Inferior parietal cortex (tissue), 1 donor: Measurements from ENCODE around the gene NTF3.
A peak's percentile ranks its signal among the peaks of the same experiment; 100 is the strongest.

Experiments used
- DNase-seq: peaks from one replicate; pipeline ENCODE4 v3.0.0-alpha.2; 2016; ENCODE audit errors: extremely low spot score

NTF3 gene

DNA sequence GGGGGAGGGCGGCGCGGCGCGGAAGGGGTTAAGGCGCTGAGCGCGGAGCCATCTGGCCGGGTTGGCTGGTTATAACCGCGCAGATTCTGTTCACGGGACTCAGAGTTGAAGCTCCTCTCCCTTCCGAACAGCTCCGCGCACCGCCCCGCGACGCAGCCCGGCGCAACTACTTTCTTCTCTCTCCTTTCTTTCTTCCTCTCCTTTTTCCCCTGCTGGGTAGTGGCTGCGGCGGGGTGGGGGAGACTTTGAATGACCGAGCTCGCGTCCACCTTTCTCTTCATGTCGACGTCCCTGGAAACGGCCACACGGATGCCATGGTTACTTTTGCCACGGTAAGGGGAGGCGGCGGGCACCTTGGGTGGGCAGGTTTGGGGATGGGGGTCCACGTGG, at the start of gene NTF3:
Gene NTF3 (plus strand): TSS at position 98 of the 390 bp plus-strand sequence. CDS start 217 bp downstream, at position 315.
- DNase-seq, result no peak

GRCh38 chr12:5384015-5384414, 47.9 kb upstream of the NTF3 start:
- no peak for DNase-seq

- no peak for DNase-seq
Observed at GRCh38 chr12:5388581-5389535, 43.0 kb upstream of the NTF3 start.

DNA sequence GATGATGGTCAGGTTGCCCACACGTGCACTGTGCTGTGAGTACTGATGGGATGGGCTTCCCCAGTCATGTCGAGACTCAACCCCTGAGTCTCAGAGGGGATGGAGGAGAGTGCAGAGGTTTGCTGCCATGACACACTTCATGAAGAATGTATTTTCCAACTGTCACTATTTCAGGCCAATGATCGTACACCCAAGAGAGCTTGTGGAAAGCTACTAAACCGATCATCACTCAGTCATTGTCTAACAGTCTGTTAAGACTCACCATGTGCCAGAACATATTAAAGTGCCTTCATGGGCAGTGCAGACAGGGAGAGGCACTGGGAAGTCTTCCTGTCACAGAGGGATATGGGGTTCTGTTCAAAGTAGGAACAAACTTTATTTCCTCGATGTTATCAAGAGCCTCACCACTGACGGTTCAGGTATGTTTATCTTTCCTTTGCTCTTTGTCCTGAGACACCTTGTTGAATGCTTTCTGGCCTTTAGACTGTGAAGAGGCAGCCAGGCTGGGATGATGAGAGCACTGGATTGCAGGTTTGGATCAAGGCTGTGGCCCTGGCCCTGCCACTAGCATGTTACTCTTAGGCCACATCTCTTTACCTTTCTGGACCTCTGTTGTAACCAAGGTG, 41.6 kb upstream of the NTF3 start:
- DNase-seq, result no peak

DNA sequence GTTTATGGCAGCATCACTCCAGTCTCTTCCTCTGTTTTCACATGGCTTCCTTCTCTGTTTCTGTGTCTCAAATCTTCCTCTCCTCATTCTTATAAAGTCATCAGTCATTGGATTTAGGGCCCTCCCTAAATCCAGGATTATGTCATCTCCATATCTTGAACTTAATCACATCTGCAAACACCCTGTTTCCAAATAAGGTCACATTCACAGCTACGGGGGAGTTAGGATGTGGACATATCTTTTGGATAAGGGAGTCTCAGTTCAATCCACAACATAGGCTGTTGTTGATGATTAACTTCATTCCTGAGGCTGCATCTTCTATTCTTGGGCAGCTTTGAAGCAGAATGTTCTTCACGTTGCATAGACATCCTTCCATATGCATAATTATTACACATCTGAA, 40.3 kb upstream of the NTF3 start:
- DNase-seq, result no peak

DNA sequence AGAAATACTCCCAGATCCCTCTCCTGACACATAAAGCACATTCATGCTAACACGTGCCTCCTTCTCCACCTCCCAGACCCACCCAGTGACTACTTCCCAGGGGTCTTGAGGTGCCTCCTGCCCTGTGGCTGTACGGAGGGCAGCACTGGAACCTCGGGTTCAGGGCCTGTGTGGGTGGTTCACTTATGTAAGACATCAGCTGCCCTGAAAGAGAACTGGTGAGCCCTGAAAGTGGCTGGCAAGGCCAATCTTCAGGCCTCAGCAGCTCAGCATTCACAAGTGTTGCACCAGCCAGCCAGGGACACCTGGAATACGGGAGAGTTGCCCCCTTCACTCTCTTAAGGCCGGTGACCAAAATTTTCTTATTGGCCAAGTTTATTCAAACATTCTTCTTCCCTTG, 38.9 kb upstream of the NTF3 start:
- DNase-seq, result no peak

DNA sequence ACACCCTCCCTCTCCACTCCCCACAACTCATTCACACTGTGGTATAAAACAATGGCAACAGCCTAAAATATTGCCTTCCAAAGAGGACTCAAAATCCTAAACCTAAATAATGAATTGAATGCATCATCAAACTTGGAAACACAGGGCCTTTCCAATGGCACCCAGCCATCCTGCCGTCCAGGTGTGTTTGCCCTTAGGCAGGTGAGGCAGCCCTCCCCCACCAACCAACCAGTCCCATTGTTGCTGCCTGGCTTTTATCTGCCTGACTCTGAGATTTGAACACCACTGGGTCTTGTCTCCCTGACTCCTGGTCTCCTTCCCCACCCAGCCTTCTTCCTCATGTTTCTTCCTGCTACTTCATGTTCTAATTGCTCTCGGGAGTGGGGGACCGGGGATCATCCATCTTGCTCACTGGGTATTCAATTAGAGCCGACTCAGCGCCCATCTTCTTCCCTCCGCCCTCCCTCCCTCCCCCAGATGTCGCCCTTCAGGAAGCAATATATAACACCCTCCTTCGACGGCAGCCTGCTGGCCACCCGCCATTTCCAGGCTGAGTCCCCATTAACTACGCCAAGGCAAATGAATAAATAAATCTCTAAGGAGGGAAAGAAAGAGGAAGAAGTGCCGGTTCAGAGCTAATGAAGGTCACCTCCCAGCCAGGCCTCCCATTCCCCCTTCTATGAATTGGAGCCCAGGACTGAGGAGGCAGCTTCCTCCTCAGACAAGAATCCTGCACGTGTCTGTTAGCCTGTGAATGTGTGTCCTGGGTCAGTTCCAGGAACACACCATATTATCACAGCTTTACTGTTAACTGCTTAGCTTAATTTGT, 36.3 kb upstream of the NTF3 start:
- no peak for DNase-seq

GRCh38 chr12:5396541-5396940, 35.4 kb upstream of the NTF3 start:
- no peak for DNase-seq

GRCh38 chr12:5399266-5399665, 32.6 kb upstream of the NTF3 start:
- no peak for DNase-seq

DNA sequence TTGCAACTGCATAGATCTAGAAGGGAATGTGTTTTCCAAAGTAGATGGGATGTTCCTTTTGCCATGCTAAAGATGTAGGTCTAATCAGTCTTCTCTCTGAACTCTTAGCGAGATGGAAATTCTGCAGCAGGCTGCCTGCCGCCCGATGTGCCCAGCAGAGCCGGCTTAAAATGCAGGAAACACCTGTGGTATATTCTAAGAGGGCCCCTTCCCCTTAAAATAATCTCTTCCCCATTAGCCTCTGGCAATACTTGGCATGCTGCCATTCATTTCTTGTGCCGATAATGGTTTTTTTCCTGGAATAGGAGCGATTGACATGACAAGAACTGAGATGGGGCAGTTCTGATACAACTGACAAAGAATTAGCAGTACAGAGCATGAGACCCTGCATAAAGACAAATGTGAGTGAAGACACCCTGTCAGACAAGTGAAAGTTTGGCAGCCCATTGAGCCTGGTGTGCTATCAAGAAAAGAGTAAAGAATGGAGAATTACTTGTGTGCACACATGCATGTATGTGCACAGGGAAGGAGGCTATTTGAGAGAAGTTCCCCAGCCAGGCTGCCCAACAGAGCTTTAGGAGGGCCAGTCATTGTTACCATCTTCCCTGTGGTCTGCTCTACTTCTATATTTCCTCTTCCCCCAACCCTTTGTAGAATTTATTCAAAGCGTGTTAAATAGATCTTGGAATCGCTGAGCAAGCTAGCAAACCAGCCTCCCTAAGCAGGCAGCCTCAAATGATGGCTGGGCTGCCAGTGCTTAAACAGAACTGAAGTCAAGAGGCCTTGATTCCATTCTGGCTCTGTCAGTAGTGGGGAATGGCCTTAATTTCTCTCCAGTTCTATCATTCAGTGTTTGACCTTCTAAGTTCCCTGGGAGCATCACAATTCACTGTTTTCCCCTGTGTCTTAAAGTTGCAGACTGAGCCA, 29.6 kb upstream of the NTF3 start:
- DNase-seq, result no peak

DNA sequence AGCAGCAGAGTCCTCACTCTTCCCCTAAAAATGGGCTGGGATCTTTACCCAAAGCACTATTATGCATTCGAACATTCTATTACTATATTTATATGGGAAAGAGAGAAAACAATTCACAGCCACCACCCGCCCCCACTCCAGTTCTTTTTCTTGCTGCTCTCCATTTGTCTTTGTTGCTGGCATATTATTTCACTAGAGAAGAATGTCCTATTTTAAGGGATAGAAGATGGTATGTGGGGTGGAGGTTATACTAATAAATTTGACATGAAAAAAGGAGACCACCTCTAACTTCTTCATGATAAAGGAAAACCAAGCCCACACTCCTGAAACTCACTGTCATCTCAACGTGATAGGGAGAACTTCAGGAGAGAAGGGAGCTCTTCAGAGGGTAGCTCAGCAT, 28.5 kb upstream of the NTF3 start:
- no peak for DNase-seq

GRCh38 chr12:5407034-5407856, 24.7 kb upstream of the NTF3 start:
- no peak for DNase-seq

GRCh38 chr12:5409619-5410018, 22.3 kb upstream of the NTF3 start:
- DNase-seq, result no peak

GRCh38 chr12:5416571-5416970, 15.3 kb upstream of the NTF3 start:
- no peak for DNase-seq

DNA sequence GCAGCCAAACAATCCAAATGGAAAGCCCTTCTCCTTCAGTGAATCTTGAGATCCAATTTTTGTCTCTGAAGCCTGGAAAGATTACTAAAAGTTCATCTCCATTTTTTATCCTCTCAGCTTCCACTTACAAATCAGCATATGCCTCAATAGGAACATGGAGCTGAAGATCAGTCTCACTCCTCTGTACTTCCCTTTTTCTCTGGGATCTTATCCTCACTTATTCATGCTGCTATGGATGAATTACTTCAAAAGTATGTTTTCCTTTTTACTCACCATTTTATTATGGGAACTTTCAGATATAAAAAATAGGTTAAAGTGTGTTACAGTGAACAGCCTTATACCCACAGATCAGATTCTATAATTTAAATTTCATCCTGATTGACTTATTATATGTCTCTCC, 14.4 kb upstream of the NTF3 start:
- DNase-seq, result no peak

GRCh38 chr12:5428332-5429221, 3.3 kb upstream of the NTF3 start:
- DNase-seq, result peak; percentile 57

GRCh38 chr12:5429741-5430557, 2.0 kb upstream of the NTF3 start:
- no peak for DNase-seq
